ENCODE data around the gene HSF2BP.
"Not testable (repeated sequence)": the region's sequence is repeated elsewhere in the genome, so short reads cannot be mapped to it uniquely, and the experiment has no call there.

Gene HSF2BP

GRCh38 chr21:43659136-43660000, at the start of gene HSF2BP, which contains the start of gene RRP1B:
Gene HSF2BP (minus strand): TSS chr21:43659488. CDS start chr21:43658096, 1,392 bp downstream.
Gene RRP1B (plus strand): TSS chr21:43659560. CDS start chr21:43659665, 105 bp downstream.
- DNase-seq (ENCODE audit: low read depth), result peak; percentile 70

GRCh38 chr21:43708745-43709381, 49.6 kb upstream of the HSF2BP start:
- DNase-seq (ENCODE audit: low read depth), result no peak

DNA sequence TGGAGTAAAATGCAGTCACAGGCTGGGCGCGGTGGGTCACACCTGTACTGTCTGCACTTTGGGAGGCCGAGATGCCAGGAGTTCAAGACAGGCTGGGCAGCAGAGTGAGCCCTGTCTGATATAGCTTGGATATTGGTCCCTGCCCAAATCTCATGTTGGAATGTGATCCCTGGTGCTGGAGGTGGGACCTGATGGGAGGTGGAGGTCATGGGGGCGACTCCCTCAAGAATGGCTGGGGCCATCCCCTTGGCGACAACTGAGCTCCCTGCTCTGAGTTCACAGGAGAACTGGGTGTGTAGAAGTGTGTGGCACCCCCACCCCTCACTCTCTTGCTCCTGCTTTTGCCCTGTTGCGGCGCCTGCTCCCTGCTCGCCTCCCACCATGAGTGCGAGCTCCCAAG, 48.2 kb upstream of the HSF2BP start:
- DNase-seq (ENCODE audit: low read depth), result no peak

DNA sequence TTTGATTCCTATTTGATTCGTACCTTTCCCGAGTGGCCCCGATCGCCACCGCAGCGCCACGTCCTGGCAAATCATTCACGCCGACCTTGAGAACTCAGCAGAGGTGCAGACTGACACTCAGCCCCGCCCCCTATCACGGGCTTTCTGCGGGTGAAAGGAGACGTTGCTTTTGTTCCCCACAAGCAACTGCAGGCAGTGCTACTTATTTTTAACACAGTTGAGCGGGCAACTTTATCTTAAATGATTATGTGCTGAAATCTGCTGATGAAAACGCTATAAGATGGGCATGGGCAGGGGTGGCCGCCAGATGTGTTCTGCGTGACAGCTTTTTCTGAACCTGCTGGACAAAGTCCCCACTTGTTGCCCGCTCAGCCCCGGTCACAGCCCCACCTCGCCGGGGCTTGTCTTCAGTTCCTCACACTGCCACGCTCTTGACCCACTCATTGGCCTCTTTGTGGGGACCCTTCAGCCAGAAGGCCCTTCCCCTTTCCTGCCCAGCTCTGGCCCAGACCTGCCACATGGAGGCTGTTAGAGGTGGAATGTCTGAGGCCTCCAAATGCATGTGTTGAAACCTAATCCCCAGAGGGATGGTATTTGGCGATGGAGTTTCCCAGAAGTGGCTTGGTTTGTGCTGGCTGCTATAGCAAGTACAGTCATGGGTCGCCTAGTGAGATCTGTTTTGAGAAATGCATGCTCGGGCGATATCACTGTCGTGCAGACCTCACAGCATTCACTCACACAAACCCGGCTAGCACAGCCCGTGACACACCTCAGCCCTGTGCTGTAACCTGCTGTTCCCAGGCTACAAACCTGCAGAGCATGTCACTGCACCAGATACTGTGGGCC, 44.0 kb upstream of the HSF2BP start:
- DNase-seq (ENCODE audit: low read depth), result no peak

GRCh38 chr21:43702785-43703034, 43.4 kb upstream of the HSF2BP start:
- DNase-seq (ENCODE audit: low read depth), result no peak

DNA sequence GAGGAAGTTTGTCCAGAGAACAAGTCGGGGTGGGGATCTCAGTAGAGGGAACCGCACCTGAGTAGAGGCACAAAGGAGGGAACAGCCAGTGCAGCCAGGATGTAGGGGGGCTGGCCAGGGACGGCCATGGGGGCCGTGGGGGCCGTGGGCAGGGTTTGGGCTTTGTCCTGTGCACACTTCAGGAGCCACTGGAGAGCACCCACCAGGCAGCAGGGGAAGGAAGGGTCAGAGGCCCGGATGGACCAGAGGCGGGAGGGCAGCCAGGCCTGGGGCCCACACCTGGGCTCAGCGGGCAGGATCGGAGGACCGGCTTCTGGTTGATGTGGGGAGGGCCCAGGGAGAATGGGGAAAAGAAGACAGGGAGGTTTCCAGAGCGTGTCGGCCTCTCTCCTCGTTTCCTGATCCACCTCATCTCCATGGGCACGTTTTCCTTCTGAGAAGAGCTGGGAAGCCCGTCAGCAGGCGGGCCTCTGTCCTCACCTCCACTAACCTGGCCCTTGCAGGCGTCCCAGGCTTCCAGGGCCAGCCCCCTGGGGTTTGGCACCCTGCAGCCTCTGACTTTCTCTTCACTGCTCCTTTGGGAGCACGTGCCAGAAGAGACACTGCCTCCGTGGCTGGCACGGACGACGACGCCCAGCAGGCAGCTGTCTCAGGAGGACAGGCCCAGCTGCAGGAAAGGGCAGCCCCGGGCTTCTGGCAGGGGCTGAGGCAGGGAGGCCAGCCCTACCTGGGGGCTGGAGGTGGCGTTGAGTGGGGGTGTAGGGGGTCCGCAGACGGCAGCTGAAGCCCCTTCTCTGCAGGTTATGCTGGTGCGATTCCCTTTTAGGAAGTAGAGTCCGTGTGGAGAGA, 42.9 kb upstream of the HSF2BP start:
- DNase-seq (ENCODE audit: low read depth), result no peak

DNA sequence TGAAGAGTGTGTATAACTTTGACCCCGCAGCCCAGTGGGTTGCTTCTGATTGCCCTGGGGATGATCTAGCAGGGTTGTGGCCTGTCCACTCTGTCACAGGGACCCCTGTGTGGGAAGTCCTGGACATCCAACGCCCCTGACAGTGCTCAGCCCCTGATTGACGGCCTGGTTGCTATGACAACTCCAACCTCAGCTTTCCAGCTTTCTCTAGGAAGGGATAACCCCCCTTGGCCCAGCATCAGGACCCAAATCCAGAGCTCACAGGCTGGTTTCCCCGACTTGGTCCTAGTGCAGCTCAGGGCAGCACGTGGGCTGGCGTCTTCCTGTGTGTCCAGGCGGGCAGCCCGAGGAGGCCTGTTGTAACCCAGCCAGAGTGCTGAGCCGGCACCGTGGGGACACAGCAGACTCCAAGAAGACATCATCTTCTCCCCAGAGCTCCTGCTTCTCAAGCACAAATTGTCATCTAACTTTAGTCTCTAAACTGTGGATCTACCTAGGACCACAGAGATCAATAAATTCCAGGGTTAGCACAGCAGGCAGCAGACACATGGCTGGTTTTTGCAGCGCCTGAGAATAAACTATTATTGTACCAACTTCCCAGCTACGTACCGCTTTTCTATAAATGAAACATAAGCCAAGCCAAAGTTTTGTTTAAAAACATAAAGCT, 40.8 kb upstream of the HSF2BP start:
- no peak for DNase-seq (ENCODE audit: low read depth)

- not testable (repeated sequence) for DNase-seq (ENCODE audit: low read depth)
Measured at GRCh38 chr21:43699492-43699777, 40.1 kb upstream of the HSF2BP start.

GRCh38 chr21:43697758-43698643, 38.7 kb upstream of the HSF2BP start:
- DNase-seq (ENCODE audit: low read depth), result no peak

DNA sequence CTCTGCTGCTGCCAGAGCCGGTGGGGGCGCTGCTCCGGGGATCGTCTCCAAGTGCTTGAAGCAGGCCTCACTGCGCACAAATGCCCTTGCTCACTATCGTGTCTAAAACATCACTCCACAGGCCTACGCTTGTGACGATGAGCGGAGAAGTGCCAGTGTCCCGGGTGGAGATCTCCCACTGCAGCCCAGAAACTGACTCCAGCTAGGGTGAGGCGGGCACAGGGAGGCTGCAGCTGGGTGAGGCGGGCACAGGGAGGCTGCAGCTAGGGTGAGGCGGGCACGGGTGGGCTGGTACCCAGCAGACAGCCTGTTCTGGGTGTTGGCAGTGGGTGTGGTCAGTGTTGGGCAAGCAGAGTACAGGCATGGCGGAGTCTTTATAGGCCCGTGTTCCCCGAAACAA, 36.9 kb upstream of the HSF2BP start:
- DNase-seq (ENCODE audit: low read depth), result no peak

DNA sequence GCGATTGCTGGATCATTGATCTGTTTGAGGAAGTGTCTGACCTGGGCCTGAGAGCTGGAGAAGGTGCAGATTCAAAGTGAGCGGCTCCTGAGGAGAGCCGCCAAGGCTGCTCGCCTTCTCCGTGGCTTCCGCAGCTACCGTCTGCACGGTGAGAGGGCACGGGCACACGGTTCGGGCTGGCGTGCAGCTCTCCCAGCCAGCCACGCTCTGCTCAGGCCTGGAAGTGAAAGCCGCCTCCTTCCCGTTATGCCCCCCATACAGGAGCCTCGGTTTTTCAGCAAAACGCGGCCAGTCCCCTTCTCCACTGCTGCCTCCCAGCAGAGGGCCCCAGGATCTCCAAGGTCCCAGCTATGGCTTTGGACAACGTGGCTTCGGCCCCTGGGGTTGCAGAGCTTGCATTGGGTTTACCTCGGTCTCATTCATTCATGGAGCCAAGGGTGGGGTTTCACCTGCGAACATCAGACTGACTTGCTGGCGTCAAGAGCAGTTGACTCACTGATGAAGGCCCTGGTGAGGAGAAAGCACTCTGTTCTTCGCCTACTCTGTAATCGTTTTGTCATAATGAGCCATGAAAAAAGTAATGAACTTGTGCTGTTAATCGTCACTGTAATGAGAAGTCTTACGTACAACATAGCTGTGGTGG, 35.3 kb upstream of the HSF2BP start:
- DNase-seq (ENCODE audit: low read depth), result no peak

GRCh38 chr21:43693981-43694380, 34.7 kb upstream of the HSF2BP start:
- no peak for DNase-seq (ENCODE audit: low read depth)

DNA sequence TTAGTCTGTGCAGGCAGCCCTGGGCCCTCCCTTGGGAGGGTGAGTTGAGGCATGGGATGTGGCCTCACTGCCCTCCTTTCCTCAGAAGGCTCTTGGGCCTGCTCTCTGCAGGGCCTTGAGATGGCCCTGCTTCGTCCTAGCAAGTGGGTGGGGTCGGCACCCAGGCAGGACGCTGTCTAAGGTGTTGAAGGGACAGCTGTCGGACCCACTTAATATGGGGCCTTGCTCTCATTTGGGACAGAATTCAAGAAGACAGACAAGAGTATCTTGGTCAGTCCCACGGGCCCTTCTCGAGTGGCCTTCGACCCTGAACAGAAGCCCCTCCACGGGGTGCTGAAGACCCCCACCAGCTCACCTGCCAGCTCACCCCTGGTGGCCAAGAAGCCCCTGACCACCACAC, 33.7 kb upstream of the HSF2BP start:
- no peak for DNase-seq (ENCODE audit: low read depth)

GRCh38 chr21:43691801-43692200, 32.5 kb upstream of the HSF2BP start:
- no peak for DNase-seq (ENCODE audit: low read depth)

- DNase-seq (ENCODE audit: low read depth), result no peak
Measured at GRCh38 chr21:43691086-43691795, 32.0 kb upstream of the HSF2BP start.

DNA sequence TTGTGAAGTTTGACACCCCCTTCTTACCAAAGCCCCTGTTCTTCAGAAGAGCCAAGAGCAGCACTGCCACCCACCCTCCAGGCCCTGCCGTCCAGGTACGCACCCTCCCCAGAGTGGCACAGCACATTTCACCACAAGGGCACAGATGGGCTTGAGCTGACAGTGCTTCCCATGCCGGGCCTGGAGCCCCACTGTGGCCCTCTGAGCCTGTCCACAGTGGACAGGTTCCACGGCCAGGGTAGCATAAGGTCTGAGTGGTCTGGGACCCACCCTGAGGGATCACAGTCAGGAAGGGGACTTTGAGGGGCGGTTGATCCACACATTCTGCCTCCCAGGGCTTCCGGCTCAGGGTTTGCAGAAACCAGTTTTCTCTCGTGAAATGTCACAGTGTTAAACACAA, 31.1 kb upstream of the HSF2BP start:
- no peak for DNase-seq (ENCODE audit: low read depth)

DNA sequence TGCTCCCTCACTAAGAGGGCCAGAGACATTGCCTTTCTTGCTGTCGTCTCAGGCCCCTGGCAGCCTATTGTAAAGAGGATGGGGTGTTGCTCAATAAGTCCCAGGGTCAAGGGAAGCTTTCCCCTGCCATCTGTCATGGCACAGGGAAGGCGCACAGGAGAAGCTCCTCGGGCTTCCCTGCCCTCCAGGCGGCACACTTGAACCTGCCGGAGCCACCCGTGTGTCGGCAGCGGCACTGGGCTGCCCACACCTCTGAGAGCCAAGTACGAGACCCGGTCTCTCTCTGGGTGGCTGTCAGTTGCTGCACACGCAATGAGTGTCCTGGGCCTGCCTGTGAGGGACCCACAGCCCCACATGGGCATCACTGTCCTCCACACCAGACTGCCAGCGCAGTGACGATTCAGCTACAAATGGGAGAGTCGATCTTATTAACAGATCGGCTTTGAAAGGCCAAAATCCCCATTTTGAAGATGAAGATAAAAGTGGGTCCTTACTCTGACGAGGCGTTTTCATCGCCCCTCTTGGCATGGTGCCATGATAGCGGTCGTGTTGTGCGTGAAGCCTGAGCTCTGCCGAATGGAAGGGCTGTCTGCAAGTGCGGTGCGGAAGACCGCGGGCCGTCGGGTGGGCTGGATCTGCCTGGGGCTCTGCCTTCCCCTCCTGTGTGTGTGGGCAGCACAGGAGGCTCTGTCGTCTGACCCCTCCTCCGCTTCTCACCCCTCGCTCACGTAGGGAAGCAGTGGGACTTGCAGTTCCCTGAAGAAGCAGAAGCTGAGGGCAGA, 30.5 kb upstream of the HSF2BP start:
- DNase-seq (ENCODE audit: low read depth), result no peak

- DNase-seq (ENCODE audit: low read depth), result no peak
Measured at GRCh38 chr21:43688906-43689305, 29.6 kb upstream of the HSF2BP start.
